NCI-H446 (cell line): ENCODE data around the gene NAA38.

Experiments
- DNase-seq, 2 experiments: peaks; one replicate each; lab custom pipeline; 2025; lab: John Stamatoyannopoulos, UW

Gene NAA38

DNA sequence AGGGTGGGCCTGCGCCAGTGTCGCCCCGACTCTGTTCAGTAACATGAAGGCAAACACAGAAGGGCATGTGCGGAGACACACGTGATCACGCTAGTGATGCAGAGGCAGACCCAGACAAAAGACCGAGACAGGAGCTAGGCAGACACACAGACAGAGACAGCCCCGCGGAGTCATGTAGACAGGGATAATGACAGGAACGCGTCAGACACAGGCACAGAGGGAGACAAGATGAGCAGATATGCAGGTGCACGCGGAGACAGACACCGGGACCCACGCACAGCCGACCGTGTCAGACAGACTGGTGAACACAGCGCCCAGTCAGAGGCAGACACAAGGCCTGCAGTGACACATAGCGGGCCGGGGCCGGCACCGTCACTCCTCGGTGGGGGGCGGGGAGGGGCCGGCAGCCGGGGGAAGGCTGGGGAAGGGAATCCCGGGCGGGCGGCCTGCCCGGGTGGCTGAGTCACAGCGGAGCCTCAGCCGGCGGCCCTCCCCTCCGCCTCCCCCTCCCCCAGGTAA, 15.9 kb downstream of the NAA38 start:
- peak in 1 of 2 experiments; percentile 74 for DNase-seq

DNA sequence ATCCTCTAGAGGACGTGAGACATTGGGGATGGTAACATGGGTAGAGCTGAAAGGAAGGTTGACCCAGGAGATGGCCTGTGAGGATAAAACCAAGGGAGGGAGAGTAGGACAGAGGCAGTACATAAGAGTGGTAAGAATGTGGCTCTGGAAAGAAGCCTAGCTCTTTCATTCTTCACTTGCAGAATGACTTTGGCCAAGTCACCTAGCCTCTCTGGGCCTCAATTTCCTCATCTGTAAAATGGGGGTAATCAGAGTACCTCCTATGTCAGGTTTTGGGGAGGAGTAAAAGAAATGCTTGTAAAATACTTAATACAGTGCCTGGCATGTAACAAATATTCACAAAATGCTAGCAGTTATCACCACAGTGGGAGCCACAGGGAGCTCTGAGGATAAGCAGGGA, 16.5 kb downstream of the NAA38 start:
- DNase-seq = no peak

DNA sequence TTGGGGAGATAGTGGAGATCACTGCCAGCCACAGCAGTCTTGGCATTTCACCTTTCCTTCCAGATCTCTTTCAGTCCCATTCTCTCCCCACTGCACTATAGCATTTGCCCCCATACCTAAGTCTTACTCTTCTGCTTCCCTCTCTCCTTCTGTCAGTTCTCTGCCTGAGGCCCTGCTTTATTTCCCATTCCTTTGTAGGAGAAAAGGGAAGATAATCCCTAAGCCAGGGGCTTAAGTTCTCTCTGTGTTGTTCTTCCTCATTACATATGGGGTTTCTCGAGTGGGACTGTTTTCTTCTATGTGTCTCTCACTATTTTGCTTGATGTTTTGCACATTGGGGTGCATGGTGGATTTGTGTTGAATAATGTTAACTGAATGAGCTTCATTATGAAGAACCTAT, 16.9 kb downstream of the NAA38 start:
- DNase-seq = no peak

GRCh38 chr17:7839876-7840261, 17.5 kb downstream of the NAA38 start:
- peak in 1 of 2 experiments; percentile 19 for DNase-seq

- no peak for DNase-seq
Measured at GRCh38 chr17:7839190-7839875, 18.0 kb downstream of the NAA38 start.

DNA sequence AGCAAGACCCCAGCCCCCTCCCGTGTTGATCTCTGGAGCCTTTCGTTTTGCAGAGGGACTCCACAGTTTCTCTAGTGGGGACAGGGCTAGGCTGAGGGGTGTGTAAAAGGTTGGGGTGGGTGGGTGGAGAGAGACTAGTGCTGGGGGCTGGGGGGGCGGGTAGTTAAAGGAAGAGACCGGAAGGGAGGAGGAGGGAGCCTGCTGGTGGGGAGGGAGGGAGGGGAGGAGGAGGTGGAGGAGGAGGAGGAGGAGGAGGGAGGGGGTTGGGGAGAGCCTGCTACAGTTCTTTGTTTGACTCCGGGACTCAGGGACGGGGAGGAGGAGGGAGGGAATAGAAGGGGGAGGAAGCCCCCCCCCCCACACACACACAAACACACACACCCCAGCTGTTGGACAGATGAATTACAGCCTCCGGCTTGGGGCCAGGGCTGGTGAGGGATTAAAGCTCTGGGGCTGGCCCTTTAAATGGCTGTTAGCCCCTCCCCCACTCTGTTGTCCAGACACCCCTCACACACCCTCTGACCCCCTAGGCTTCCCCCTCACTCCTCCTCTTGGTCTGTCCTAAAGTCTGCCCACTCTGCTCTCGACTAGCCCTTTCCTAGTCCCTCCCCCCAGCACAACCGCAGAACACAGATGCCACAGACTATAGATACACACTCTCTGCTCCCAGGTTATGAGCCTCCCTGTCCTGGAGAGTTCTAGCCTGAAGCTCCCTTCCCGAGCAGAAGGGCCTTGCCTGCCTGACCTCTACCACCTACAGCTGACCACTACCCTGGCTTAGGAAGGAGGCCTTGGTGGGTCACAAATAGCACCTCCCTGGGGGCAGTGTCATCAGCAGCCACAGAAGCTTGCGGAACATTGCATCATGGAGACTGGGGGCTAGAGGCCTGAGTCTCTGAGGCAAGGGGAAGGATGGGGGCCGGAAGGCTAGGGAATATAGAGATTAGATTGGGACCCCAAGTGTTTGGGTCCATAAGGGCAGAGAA, 19.0 kb downstream of the NAA38 start:
- DNase-seq = peak in 1 of 2 experiments; percentile 51

DNA sequence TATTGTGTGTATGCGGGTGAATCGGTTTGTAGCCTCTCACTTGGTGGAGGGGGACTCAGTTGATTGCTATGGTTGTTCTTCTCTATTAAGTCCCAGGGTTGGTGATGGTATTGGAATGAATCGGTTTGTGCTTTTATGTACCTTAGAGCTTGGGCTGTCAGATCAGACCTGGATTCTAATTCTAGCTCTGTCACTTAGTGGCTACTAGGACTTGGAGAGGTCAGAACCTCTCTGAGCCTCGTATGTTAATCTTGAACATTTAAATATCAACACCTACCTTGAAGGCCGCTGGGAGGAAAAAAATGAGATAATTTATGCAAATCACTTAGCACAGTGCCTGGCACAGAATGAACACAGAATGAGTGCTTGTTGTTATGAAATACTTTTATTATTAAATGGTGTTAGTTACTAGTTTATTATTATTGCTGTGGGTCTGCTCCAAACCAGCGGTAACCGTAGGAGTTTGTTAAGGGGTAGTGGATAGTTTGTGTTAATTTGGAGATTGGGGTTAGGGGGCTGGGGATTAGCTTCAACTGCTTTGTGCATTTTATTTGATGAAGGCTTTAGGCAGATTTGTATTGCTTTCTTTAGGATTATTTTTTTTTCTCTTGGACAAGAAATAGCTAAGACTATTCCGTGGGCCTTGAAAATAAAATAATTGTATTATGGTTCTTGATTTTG, 19.8 kb downstream of the NAA38 start:
- peak in 1 of 2 experiments; percentile 21 for DNase-seq

- DNase-seq = peak; percentile 95 to 96
Measured at GRCh38 chr17:7836596-7837407, 20.6 kb downstream of the NAA38 start.

DNA sequence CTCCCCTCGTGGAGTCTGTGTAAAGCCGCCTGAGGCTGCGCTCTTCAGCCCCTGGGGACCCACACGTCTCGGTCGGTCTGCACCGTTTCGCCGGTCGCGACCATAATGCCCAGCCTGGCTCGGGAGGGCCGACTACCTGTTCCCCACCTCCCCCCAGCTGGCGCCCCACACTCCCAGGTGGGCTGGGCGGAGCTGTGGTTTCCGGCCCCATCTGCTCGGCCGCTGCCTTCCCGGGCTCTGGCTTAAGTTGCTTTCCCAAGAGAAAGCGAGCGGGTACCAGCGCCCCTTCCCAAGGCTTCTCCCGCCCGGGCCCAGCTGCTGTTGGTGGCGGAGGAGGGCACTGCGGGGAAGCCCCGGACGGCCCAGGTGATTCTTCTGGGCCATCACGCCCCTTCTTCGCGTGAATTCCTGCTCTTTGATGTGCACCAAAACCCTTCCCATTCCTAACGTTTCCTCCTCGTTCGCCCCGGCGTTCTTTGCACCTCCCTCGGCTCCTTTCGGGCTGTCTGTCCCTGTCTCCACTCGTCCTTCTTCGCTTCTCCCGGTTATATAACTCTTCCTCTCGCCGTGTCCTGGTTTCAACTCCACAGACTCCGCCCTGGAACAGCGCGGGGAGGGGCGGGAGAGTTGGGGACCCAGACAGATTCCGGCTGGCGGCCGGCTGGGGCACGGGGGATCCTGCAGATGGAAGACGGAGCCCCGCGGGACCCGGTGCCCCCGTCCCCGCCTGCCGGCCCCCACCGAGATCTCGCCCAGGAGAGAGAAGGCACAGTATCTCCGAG, 21.4 kb downstream of the NAA38 start:
- DNase-seq = peak in 1 of 2 experiments; percentile 77

DNA sequence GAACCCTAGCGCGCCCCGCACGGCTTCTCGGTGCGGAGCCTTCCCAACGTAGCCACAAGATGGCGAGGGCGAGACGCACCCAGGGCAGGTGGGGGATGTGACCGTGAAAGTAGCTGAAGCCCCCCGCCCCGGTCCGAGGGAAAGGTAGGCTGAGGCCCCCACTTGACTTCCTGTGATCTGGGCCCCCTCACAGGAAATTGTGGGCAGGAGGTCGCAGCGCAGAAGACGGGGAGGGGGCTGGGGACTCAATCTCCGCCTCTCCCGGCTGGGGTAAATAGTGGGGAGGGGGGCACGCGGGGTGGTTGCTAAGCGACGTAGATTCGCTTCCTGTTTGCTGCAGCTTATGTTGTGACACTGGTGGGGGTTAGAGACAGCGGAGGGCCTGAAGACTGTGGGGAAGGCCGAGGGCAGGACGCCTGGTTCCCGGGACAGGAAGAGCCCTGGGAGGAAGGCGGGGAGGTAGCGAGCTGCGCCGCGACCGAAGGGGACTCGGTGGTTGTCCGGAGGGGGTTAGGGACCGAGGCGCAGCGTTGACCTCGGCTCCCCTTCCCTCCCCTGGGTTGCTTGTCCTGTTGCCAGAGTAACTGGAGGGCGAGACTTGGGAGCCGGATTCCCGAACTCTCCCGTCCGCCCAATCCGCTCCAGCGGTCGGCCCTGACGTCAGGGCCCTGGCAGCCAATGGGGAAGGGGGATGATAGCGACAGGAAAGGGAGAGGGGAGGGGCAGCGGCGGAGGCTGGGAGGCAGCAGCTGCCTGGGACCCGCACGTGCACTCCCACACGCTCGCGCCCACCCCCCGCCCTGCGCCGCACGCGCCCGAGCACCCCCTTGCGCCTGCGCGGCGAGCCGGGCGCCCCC, 22.2 kb downstream of the NAA38 start:
- peak; percentile 93 to 97 for DNase-seq

GRCh38 chr17:7834542-7834956, 22.8 kb downstream of the NAA38 start:
- DNase-seq = no peak

DNA sequence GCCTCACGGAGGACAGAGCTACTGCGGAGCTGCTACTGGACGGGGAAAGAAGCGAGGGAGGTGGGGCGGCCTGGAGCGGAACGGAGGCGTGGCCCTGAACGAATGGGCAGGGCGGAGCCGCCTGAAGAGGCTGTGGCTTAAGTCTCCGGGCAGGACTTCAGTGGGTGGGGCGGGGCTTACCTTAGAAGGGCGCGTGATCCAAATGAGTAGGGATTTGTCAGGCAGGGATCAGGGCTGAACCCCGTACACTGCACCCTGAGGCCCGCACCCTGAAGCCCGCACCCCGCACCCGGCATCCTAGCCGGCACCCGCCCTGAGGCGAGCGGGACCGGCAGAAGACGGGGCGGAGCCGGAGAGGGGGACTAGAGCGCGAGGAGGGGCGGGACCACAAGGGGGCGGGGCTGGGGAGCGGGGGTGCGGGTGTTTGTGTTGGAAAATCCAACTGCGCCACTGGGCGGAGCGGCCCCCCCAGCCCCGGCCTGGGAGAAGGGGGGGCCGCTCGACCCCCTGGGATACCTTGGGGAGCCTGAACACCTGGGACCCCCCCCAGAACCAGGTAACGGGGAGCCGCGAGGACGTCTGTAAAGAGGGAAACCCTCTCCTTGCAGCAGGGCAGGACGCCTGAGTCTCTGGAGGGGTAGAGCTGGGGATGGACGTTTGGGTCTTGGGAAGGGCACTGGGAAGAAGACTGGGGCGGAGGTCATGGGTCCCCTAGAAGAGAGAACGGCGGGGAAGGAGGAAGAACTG, 23.4 kb downstream of the NAA38 start, which contains the start of gene KDM6B:
KDM6B (plus strand) TSS at position 423 of the 747 bp plus-strand sequence. CDS start 11,338 bp downstream, outside the sequence.
- DNase-seq = peak; percentile 64 to 79

GRCh38 chr17:7833011-7833794, 24.2 kb downstream of the NAA38 start:
- no peak for DNase-seq

GRCh38 chr17:7832431-7832830, 24.9 kb downstream of the NAA38 start:
- no peak for DNase-seq

DNA sequence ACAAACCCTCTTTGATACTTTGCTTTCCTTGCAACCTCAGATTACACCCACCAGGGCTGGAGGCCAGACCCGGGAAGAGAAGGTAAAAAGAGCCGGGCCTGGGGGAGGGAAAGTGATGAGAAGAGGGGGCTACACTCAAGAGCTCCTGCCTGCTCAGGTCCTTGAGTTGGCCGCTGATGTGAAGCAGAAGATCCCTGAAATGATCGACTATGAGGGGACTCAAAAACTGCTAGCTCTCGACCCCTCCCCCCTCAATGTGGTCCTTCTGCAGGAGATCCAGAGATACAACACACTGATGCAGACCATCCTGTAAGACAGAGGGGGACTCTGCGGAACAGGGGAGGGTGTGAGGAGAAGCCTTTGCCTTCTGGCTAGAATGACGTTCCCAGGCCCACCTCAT, 26.1 kb downstream of the NAA38 start:
- DNase-seq = no peak

- DNase-seq = no peak
Measured at GRCh38 chr17:7830616-7831015, 26.7 kb downstream of the NAA38 start.

DNA sequence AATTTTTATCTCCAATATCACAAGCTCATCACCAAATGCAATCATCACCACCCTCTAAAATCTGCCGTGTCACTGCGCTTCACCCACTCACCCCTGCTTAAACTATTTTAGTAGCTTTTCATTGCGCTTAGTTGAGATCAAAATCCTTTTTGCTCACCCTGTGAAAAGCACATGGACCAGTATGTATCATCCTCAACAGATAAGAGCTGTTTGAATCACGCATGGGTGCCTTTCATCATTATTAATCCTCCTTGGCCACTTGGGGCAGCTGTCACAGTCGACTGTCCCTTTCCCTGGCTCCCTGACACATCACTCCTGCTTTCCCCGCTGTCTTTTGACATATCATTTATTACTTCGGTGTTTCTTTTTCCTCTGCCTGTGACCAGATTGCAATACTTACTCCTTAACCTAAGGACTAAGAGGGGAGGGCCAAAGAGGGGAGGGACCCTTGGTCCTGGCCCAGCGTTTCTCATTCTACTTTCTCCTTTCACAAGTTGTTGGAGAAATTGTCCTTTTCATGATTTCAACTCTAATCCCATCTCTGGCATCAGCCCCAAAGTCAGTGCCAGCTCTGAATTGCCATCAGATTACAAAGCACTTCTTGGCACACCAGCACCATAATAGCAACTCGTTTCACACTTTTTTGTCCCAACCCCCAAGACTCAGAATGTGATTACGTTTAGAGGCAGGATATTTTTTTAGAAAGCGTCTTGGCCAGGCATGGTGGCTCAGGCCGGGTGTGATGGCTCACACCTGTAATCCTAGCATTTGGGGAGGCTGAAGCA, 32.0 kb downstream of the NAA38 start:
- DNase-seq = peak in 1 of 2 experiments; percentile 18
